Endothelial cell of umbilical vein (primary cell): ENCODE results near the gene RTN4R. TPM values are rescaled to one million over a fixed set of nuclear protein-coding genes. Genes with fewer than 3 reads are reported as not detected.
"Not testable (repeated sequence)": the region's sequence is repeated elsewhere in the genome, so short reads cannot be mapped to it uniquely, and the experiment has no call there.

Experiments used
- BruUV-seq: library from RNA; stranded (reverse); fragments of 400-500 nt; replicated peaks from 2 replicates; lab custom pipeline; 2021; lab: Mats Ljungman, UMichigan
- CTCF ChIA-PET: fragments of 300-600, 350-600 bp; sonication (Branson Sonifier 250); formaldehyde crosslinking; loops from one replicate; lab custom pipeline; 2021; ENCODE audit warnings: antibody characterized with exemption, inconsistent platforms; lab: Charles Lee
- POLR2A ChIA-PET: fragments of 300-600, 350-600 bp; sonication (Branson Sonifier 250); formaldehyde crosslinking; loops from one replicate; lab custom pipeline; 2021; ENCODE audit warnings: antibody characterized with exemption, inconsistent platforms; lab: Charles Lee
- DNase-seq: peaks from one replicate; pipeline ENCODE4 v3.0.0-alpha.2; 2011; ENCODE audit warnings: low read depth, low spot score
- FAIRE-seq: peaks from 2 replicates; lab custom pipeline; 2011; peaks lifted over from hg19 to GRCh38; lab: Jason Lieb, UNC
- H2AFZ ChIP-seq: 2 replicates; pipeline ENCODE4 v1.6.0; 2012; ENCODE audit warnings: low read depth, low read length, control low read depth, inconsistent platforms
- H3K27ac ChIP-seq: 2 replicates; pipeline ENCODE4 v1.5.1; 2011; ENCODE audit warnings: low read depth, mild to moderate bottlenecking, control low read depth, low read length, moderate library complexity; ENCODE audit not compliant: insufficient read depth
- H3K27me3 ChIP-seq, 2 experiments: 2 replicates each; pipeline versions ENCODE4 v1.6.0 to v1.6.1; 2011; ENCODE audit warnings: low read length in 2 of 2, mixed read lengths in 1 of 2; ENCODE audit not compliant: control insufficient read depth in 2 of 2, insufficient read depth in 2 of 2
- H3K36me3 ChIP-seq, 2 experiments: 2 replicates in 1 of 2; 3 replicates in 1 of 2; pipeline ENCODE4 v1.5.1; 2011; ENCODE audit warnings: low read length in 2 of 2, mild to moderate bottlenecking in 1 of 2, moderate library complexity in 1 of 2; ENCODE audit not compliant: control insufficient read depth in 2 of 2, insufficient read depth in 2 of 2; ENCODE audit errors: extremely low read depth in 1 of 2
- H3K4me1 ChIP-seq: 3 replicates; pipeline ENCODE4 v1.5.1; 2011; ENCODE audit warnings: mild to moderate bottlenecking, low read length; ENCODE audit not compliant: control insufficient read depth, insufficient read depth; ENCODE audit errors: extremely low read depth
- H3K4me2 ChIP-seq: 2 replicates; pipeline ENCODE4 v1.6.1; 2011; ENCODE audit warnings: low read length, control low read depth, mixed read lengths; ENCODE audit not compliant: insufficient read depth
- H3K4me3 ChIP-seq, 3 experiments: fragments of 200-600 bp in 1 of 3; sonication (generic), shearing (Covaris generic) in 1 of 3; replicated peaks in 1 of 3; 2 replicates each; pipeline ENCODE4 v1.5.1; 2011 to 2016; ENCODE audit warnings: control low read depth in 3 of 3, low read length in 3 of 3, mild to moderate bottlenecking in 2 of 3, inconsistent platforms in 1 of 3, low read depth in 1 of 3, moderate library complexity in 1 of 3; ENCODE audit not compliant: insufficient read depth in 1 of 3
- H3K79me2 ChIP-seq: 2 replicates; pipeline ENCODE4 v1.6.0; 2012; ENCODE audit warnings: low read length, inconsistent platforms; ENCODE audit not compliant: control insufficient read depth, insufficient read depth
- H3K9ac ChIP-seq: replicated peaks from 2 replicates; pipeline ENCODE3; 2011; ENCODE audit warnings: low read length, control low read depth; ENCODE audit not compliant: insufficient read depth; ENCODE audit errors: extremely low read depth
- H3K9me1 ChIP-seq: replicated peaks from 3 replicates; pipeline ENCODE4 v1.6.0; 2011; ENCODE audit warnings: mild to moderate bottlenecking, low read length; ENCODE audit not compliant: control insufficient read depth, insufficient read depth; ENCODE audit errors: extremely low read depth
- H3K9me3 ChIP-seq: replicated peaks from 2 replicates; pipeline ENCODE4 v1.5.1; 2012; ENCODE audit warnings: low read length, inconsistent platforms; ENCODE audit not compliant: control insufficient read depth, insufficient read depth
- H4K20me1 ChIP-seq: replicated peaks from 2 replicates; pipeline ENCODE3; 2011; ENCODE audit warnings: mild to moderate bottlenecking, low read length; ENCODE audit not compliant: control insufficient read depth, insufficient read depth; ENCODE audit errors: extremely low read depth
- GATA2 ChIP-seq: IDR thresholded peaks from 2 replicates; pipeline ENCODE4 v1.7.0; 2011; ENCODE audit warnings: low read depth, mild to moderate bottlenecking, moderate library complexity, mixed read lengths, low read length; ENCODE audit not compliant: insufficient read length, insufficient read depth
- POLR2A ChIP-seq: IDR thresholded peaks from 2 replicates; pipeline ENCODE4 v1.6.1; 2012; ENCODE audit warnings: low read depth, mild to moderate bottlenecking, control low read depth, low read length
- dilution Hi-C: fragments of 300-500 bp; cut with MboI; formaldehyde crosslinking; loops from one replicate; pipeline ENCODE4 v1.15.0; 2019; ENCODE audit warnings: low sequenced_read_pairs; ENCODE audit not compliant: extremely low pct_ligation_motif_present
- intact Hi-C: fragments of 100-400 bp; cut with micrococcal nuclease; formaldehyde crosslinking; loops from one replicate; pipeline ENCODE4 v1.10.0; 2022
- polyA plus RNA-seq, 4 experiments: library from polyadenylated mRNA; depleted of rRNA in 3 of 4; stranded (reverse) in 3 of 4; unstranded in 1 of 4; fragments of >200 nt; gene quantifications; 2 replicates each; pipeline versions ENCODE4 v1.2.1 to v1.2.3, GENCODE V29; 2011 to 2012; ENCODE audit warnings: missing spikeins in 1 of 4
- total RNA-seq: library from RNA; stranded (reverse); gene quantifications from 2 replicates; pipeline ENCODE4 v1.2.3, GENCODE V29; 2021

The RTN4R gene
- total and polyA plus RNA-seq, 2 donors (not counting 3 experiments of a cell fraction or from before 2014, with no cell fraction given), result 1.2 to 2.2 TPM

GRCh38 chr22:20271114-20271994, 3.2 kb upstream of the RTN4R start:
- H3K9ac ChIP-seq, result no peak overlapping the region
- no peak overlapping the region for H3K27ac ChIP-seq
- DNase-seq, result no peak
- CTCF ChIA-PET, result interaction anchor here (0.9 to 4.2 kb wide), 2 partner anchors 115 to 1304 kb away, joined by 4 to 24 read pairs; no protein-coding TSS in a partner anchor
- H3K4me3 ChIP-seq, result no peak overlapping the region
- no peaks in the 10 kb centered on the region for H3K4me1 ChIP-seq
- no peak for TF ChIP-seq POLR2A
- no peak for TF ChIP-seq GATA2
- BruUV-seq, result no TSS peak
- H3K27me3 ChIP-seq, result no peaks in the 10 kb centered on the region
- dilution Hi-C loops, result no loop called here
- no peaks in the 10 kb centered on the region for H3K79me2 ChIP-seq
- intact Hi-C loops, result no loop called here
- no peak for FAIRE-seq
- POLR2A ChIA-PET, result no interaction called here
- no peak overlapping the region for H2AFZ ChIP-seq
- H3K36me3 ChIP-seq, result no peaks in the 10 kb centered on the region
- H3K9me3 ChIP-seq, result no peaks in the 10 kb centered on the region
- no peak overlapping the region for H3K4me2 ChIP-seq
- no peaks in the 10 kb centered on the region for H3K9me1 ChIP-seq
- no peaks in the 10 kb centered on the region for H4K20me1 ChIP-seq

GRCh38 chr22:20270190-20271113, 2.3 kb upstream of the RTN4R start:
- H3K4me1 ChIP-seq, H3K9me1 ChIP-seq, dilution Hi-C loops, H3K79me2 ChIP-seq, H3K9ac ChIP-seq, H3K27me3 ChIP-seq, POLR2A ChIA-PET, H3K27ac ChIP-seq, DNase-seq, intact Hi-C loops, H3K9me3 ChIP-seq, BruUV-seq, FAIRE-seq, H3K4me3 ChIP-seq, H2AFZ ChIP-seq, H3K36me3 ChIP-seq, H4K20me1 ChIP-seq, H3K4me2 ChIP-seq: not testable (repeated sequence)
- CTCF ChIA-PET, result interaction anchor here (0.9 to 4.2 kb wide), 2 partner anchors 114 to 1303 kb away, joined by 4 to 24 read pairs; no protein-coding TSS in a partner anchor

GRCh38 chr22:20269673-20270072, 1.6 kb upstream of the RTN4R start:
- CTCF ChIA-PET, result interaction anchor here (1.3 to 4.2 kb wide), 3 partner anchors 14 to 113 kb away, joined by 3 to 24 read pairs (median 6); no protein-coding TSS in a partner anchor
- dilution Hi-C loops, DNase-seq, H2AFZ ChIP-seq, POLR2A ChIA-PET, H4K20me1 ChIP-seq, H3K9ac ChIP-seq, H3K9me1 ChIP-seq, H3K27me3 ChIP-seq, H3K4me3 ChIP-seq, H3K36me3 ChIP-seq, H3K4me2 ChIP-seq, H3K27ac ChIP-seq, BruUV-seq, intact Hi-C loops, FAIRE-seq, H3K4me1 ChIP-seq, H3K79me2 ChIP-seq, H3K9me3 ChIP-seq: not testable (repeated sequence)
